Activated T-cell treated with anti-CD3 and anti-CD28 coated beads for 24 hours (primary cell): ENCODE data around the gene FCHO2.
"Not testable (repeated sequence)": the region's sequence is repeated elsewhere in the genome, so short reads cannot be mapped to it uniquely, and the experiment has no call there.

ENCODE experiments used
- DNase-seq: peaks from one replicate; pipeline ENCODE4 v3.0.0-alpha.2; 2020; ENCODE audit warnings: low read depth

The FCHO2 gene

GRCh38 chr5:72955143-72955767, 586 bp upstream of the FCHO2 start:
- DNase-seq = no peak

- no peak for DNase-seq
Measured at GRCh38 chr5:72956324-72957140, 691 bp downstream of the FCHO2 start.

- no peak for DNase-seq
Measured at GRCh38 chr5:72957337-72957736, 1.5 kb downstream of the FCHO2 start.

GRCh38 chr5:72959257-72959656, 3.4 kb downstream of the FCHO2 start:
- no peak for DNase-seq

GRCh38 chr5:72974481-72974880, 18.6 kb downstream of the FCHO2 start:
- DNase-seq = not testable (repeated sequence)

- DNase-seq = not testable (repeated sequence)
Measured at GRCh38 chr5:72976810-72977209, 21.0 kb downstream of the FCHO2 start.

- no peak for DNase-seq
Measured at GRCh38 chr5:72985719-72986118, 29.9 kb downstream of the FCHO2 start.

- no peak for DNase-seq
Measured at GRCh38 chr5:72988769-72989168, 32.9 kb downstream of the FCHO2 start.

GRCh38 chr5:72991394-72991793, 35.6 kb downstream of the FCHO2 start:
- no peak for DNase-seq

- DNase-seq = no peak
Measured at GRCh38 chr5:72994578-72994977, 38.7 kb downstream of the FCHO2 start.

- no peak for DNase-seq
Measured at GRCh38 chr5:72996632-72997031, 40.8 kb downstream of the FCHO2 start.

GRCh38 chr5:72999916-73000315, 44.1 kb downstream of the FCHO2 start:
- no peak for DNase-seq

GRCh38 chr5:73005886-73006285, 50.0 kb downstream of the FCHO2 start:
- DNase-seq = no peak

- no peak for DNase-seq
Measured at GRCh38 chr5:73007051-73007450, 51.2 kb downstream of the FCHO2 start.

GRCh38 chr5:73008831-73009230, 53.0 kb downstream of the FCHO2 start:
- no peak for DNase-seq

GRCh38 chr5:73011612-73012011, 55.8 kb downstream of the FCHO2 start:
- not testable (repeated sequence) for DNase-seq

GRCh38 chr5:73018892-73019291, 63.1 kb downstream of the FCHO2 start:
- no peak for DNase-seq

- DNase-seq = no peak
Measured at GRCh38 chr5:73019766-73020165, 63.9 kb downstream of the FCHO2 start.

GRCh38 chr5:73022471-73023169, 66.8 kb downstream of the FCHO2 start:
- no peak for DNase-seq

GRCh38 chr5:73024946-73025544, 69.2 kb downstream of the FCHO2 start:
- not testable (repeated sequence) for DNase-seq

- DNase-seq = no peak
Measured at GRCh38 chr5:73027361-73027760, 71.5 kb downstream of the FCHO2 start.

- no peak for DNase-seq
Measured at GRCh38 chr5:73027816-73028215, 72.0 kb downstream of the FCHO2 start.
